Breast epithelium (tissue), 4 donors: ENCODE measurements around the gene PDLIM1. TPM values are rescaled to one million over a fixed set of nuclear protein-coding genes. Genes with fewer than 3 reads are reported as not detected.
A peak's percentile ranks its signal among the peaks of the same experiment; 100 is the strongest.

Source experiments
- DNase-seq, 2 donors: peaks; one replicate each; pipeline ENCODE4 v3.0.0-alpha.2; 2019; ENCODE audit warnings: low spot score in 2 of 2
- H3K27ac ChIP-seq, 2 donors: fragments of 200-600 bp; sonication (generic) in 1 of 2; one replicate each; pipeline ENCODE4 v1.5.1; 2016 to 2019; ENCODE audit warnings: mild to moderate bottlenecking in 1 of 2
- H3K27me3 ChIP-seq, 2 donors: fragments of 200-600 bp; sonication (generic) in 1 of 2; one replicate each; pipeline versions ENCODE4 v1.5.1 to v1.6.0; 2017 to 2019; ENCODE audit warnings: control low read depth in 1 of 2, mild to moderate bottlenecking in 1 of 2
- H3K36me3 ChIP-seq: fragments of 200-600 bp; one replicate; pipeline ENCODE4 v1.5.1; 2019
- H3K4me1 ChIP-seq, 2 donors: fragments of 200-600 bp; sonication (generic); one replicate each; pipeline ENCODE4 v1.5.1; 2016 to 2019; ENCODE audit warnings: control low read depth in 1 of 2
- H3K4me3 ChIP-seq, 3 donors: fragments of 200-600 bp; sonication (generic); 1 replicate in 2 of 3; 2 replicates in 1 of 3; pipeline ENCODE4 v1.5.1; 2016 to 2019; ENCODE audit warnings: mild to moderate bottlenecking in 3 of 3, moderate library complexity in 2 of 3
- H3K9me3 ChIP-seq, 2 donors: fragments of 200-600 bp; sonication (generic) in 1 of 2; one replicate each; pipeline ENCODE4 v1.5.1; 2016 to 2019; ENCODE audit warnings: control low read depth in 1 of 2
- CTCF ChIP-seq, 3 donors: fragments of 450-650 bp; IDR thresholded peaks; one replicate each; pipeline ENCODE4 v1.5.1; 2016 to 2017; ENCODE audit warnings: antibody characterized with exemption in 3 of 3, mild to moderate bottlenecking in 3 of 3, moderate library complexity in 3 of 3
- POLR2A ChIP-seq: fragments of 450-650 bp; IDR thresholded peaks from one replicate; pipeline ENCODE4 v1.6.1; 2016; ENCODE audit warnings: antibody characterized with exemption, mild to moderate bottlenecking, moderate library complexity
- POLR2AphosphoS5 ChIP-seq, 3 donors: sonication (generic); formaldehyde crosslinking; IDR thresholded peaks; one replicate each; pipeline ENCODE4 v1.6.1; 2017; ENCODE audit warnings: antibody characterized with exemption in 3 of 3
- intact Hi-C: fragments of 100-400 bp; cut with DNase I; formaldehyde crosslinking; loops from one replicate; pipeline ENCODE4 v1.15.1; 2023; ENCODE audit warnings: low total_unique reads
- total RNA-seq, 3 donors: library from RNA; depleted of rRNA; stranded (reverse); fragments of >200 nt; gene quantifications; one replicate each; pipeline ENCODE4 v1.1.0, GENCODE V29; 2016

The PDLIM1 gene
- total RNA-seq, 3 donors from 2014 or later, result 80.8 to 143 (median 87.7) TPM

GRCh38 chr10:95253686-95254085, 37.1 kb downstream of the PDLIM1 start:
- no peak for TF ChIP-seq POLR2A
- TF ChIP-seq POLR2AphosphoS5 (IDR thresholded peaks at IDR 0.05), result no peak
- H3K9me3 ChIP-seq, result no peaks in the 10 kb centered on the region
- intact Hi-C loops, result no loop called here
- no peaks in the 10 kb centered on the region for H3K36me3 ChIP-seq
- no peaks in the 10 kb centered on the region for H3K27me3 ChIP-seq
- H3K4me3 ChIP-seq, result no peak overlapping the region
- H3K4me1 ChIP-seq, result no peaks in the 10 kb centered on the region
- DNase-seq, result no peak
- no peak overlapping the region for H3K27ac ChIP-seq

GRCh38 chr10:95253007-95253406, 37.8 kb downstream of the PDLIM1 start:
- H3K36me3 ChIP-seq, result no peaks in the 10 kb centered on the region
- no peak for DNase-seq
- H3K27me3 ChIP-seq, result no peaks in the 10 kb centered on the region
- no peaks in the 10 kb centered on the region for H3K4me1 ChIP-seq
- no peaks in the 10 kb centered on the region for H3K9me3 ChIP-seq
- no peak for TF ChIP-seq POLR2AphosphoS5 (IDR thresholded peaks at IDR 0.05)
- no peak for TF ChIP-seq POLR2A
- TF ChIP-seq CTCF (IDR thresholded peaks at IDR 0.05), result no peak
- H3K4me3 ChIP-seq, result no peak overlapping the region
- H3K27ac ChIP-seq, result no peak overlapping the region
- intact Hi-C loops, result no loop called here

GRCh38 chr10:95250856-95251255, 39.9 kb downstream of the PDLIM1 start:
- Histone ChIP-seq H3K27ac (no peak overlapping the region), H3K4me3 (no peak overlapping the region), H3K27me3 (no peaks in the 10 kb centered on the region), H3K9me3 (no peaks in the 10 kb centered on the region), H3K36me3 (no peaks in the 10 kb centered on the region), H3K4me1 (peaks cover 5 to 13% of the 10 kb centered on the region in 2 donors)
- no peak for DNase-seq
- intact Hi-C loops, result no loop called here
- no peak for TF ChIP-seq POLR2A
- no peak for TF ChIP-seq CTCF (IDR thresholded peaks at IDR 0.05)
- TF ChIP-seq POLR2AphosphoS5 (IDR thresholded peaks at IDR 0.05), result no peak

GRCh38 chr10:95249467-95249866, 41.3 kb downstream of the PDLIM1 start:
- H3K36me3 ChIP-seq, result no peaks in the 10 kb centered on the region
- H3K4me3 ChIP-seq, result no peak overlapping the region
- no peak for DNase-seq
- intact Hi-C loops, result loop anchor here (10.0 kb wide), 1 partner anchor 115 kb away; no protein-coding TSS in a partner anchor
- no peaks in the 10 kb centered on the region for H3K9me3 ChIP-seq
- H3K27me3 ChIP-seq, result no peaks in the 10 kb centered on the region
- peaks cover 5 to 13% of the 10 kb centered on the region in 2 donors for H3K4me1 ChIP-seq
- peak overlapping the region in 1 of 2 donors; percentile 35 for H3K27ac ChIP-seq
- no peak for TF ChIP-seq POLR2A
- no peak for TF ChIP-seq POLR2AphosphoS5 (IDR thresholded peaks at IDR 0.05)
- TF ChIP-seq CTCF (IDR thresholded peaks at IDR 0.05), result no peak

GRCh38 chr10:95248989-95249388, 41.8 kb downstream of the PDLIM1 start:
- Histone ChIP-seq H3K9me3 (no peaks in the 10 kb centered on the region), H3K27ac (peak overlapping the region; percentile 35 to 72), H3K4me1 (peaks cover 5 to 13% of the 10 kb centered on the region in 2 donors), H3K36me3 (no peaks in the 10 kb centered on the region), H3K4me3 (no peak overlapping the region), H3K27me3 (no peaks in the 10 kb centered on the region)
- DNase-seq, result no peak
- intact Hi-C loops, result loop anchor here (10.0 kb wide), 1 partner anchor 116 kb away; no protein-coding TSS in a partner anchor
- TF ChIP-seq CTCF (IDR thresholded peaks at IDR 0.05) (no peak), POLR2A (no peak), POLR2AphosphoS5 (IDR thresholded peaks at IDR 0.05) (no peak)
